Measurements from ENCODE around the gene SAC3D1.

DNA sequence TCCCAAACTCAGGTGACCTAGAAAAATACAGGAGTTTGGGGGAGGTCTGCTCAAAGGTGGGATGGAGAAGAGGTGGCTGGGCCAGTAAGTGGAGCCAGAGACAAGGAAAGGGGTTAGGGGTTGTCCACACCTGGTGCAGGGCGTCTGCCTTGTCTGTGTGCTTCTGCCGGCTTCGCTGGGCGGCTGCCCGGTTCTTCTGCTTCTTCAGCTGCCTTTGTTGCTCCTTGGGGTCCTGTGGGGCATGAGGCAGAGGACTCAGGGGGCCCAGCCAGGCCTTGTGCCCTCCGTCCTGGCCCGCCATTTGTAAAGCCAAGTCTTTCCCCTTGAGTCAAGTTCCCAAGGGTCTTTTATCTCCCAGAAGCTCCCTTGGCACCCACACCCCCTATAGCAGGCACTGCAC, 46.7 kb upstream of the SAC3D1 start:
- no peak for TF ChIP-seq CBX2 (IDR thresholded peaks at IDR 0.05; ENCODE audit: borderline replicate concordance, low read depth)
- TF ChIP-seq POLR2AphosphoS2 (conservative IDR thresholded peaks at IDR 0.05; ENCODE audit: low read length), result no peak
